ENCODE measurements around the gene SLC7A6.

DNA sequence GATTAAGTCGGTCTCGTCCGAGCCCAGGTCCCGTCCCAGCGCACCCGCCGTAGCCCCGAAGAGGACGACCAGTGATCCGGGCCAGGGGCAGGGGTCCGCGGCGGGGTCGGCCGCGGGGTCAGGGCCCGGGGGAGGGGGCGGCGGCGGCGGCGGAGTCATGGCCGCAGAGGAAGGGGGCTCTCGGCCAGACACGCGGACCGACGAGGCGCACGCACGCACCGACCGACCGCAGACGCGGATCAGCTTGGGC, 28.5 kb upstream of the SLC7A6 start, which contains the start of gene ESRP2:
- TF ChIP-seq, protein P1, sequence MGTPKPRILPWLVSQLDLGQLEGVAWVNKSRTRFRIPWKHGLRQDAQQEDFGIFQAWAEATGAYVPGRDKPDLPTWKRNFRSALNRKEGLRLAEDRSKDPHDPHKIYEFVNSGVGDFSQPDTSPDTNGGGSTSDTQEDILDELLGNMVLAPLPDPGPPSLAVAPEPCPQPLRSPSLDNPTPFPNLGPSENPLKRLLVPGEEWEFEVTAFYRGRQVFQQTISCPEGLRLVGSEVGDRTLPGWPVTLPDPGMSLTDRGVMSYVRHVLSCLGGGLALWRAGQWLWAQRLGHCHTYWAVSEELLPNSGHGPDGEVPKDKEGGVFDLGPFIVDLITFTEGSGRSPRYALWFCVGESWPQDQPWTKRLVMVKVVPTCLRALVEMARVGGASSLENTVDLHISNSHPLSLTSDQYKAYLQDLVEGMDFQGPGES (IDR thresholded peaks at IDR 0.05) = no peak
- TF ChIP-seq, protein P2, sequence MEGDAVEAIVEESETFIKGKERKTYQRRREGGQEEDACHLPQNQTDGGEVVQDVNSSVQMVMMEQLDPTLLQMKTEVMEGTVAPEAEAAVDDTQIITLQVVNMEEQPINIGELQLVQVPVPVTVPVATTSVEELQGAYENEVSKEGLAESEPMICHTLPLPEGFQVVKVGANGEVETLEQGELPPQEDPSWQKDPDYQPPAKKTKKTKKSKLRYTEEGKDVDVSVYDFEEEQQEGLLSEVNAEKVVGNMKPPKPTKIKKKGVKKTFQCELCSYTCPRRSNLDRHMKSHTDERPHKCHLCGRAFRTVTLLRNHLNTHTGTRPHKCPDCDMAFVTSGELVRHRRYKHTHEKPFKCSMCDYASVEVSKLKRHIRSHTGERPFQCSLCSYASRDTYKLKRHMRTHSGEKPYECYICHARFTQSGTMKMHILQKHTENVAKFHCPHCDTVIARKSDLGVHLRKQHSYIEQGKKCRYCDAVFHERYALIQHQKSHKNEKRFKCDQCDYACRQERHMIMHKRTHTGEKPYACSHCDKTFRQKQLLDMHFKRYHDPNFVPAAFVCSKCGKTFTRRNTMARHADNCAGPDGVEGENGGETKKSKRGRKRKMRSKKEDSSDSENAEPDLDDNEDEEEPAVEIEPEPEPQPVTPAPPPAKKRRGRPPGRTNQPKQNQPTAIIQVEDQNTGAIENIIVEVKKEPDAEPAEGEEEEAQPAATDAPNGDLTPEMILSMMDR (IDR thresholded peaks at IDR 0.05 in 2 of 3, conservative IDR thresholded peaks at IDR 0.05 in 1 of 3; ENCODE audit: control insufficient read depth in 2 of 3, extremely low read depth in 1 of 3, insufficient read depth in 1 of 3, low read depth in 3 of 3, low read length in 3 of 3) = no peak
- TF ChIP-seq EP300 (IDR thresholded peaks at IDR 0.05; ENCODE audit: borderline replicate concordance in 1 of 2, control insufficient read depth in 1 of 2, low read depth in 2 of 2, low read length in 2 of 2) = no peak
- TF ChIP-seq KDM1A (IDR thresholded peaks at IDR 0.05; ENCODE audit: borderline replicate concordance) = no peak
- no peak for TF ChIP-seq CHD2 (IDR thresholded peaks at IDR 0.05; ENCODE audit: borderline replicate concordance, low read depth, low read length)

Data from GM12878 (cell line).